HG02642 (cell line): ENCODE measurements around the gene LAMB3.

ENCODE experiments used
- ATAC-seq: cut with Tn5 transposase; IDR thresholded peaks from one replicate; pipeline ENCODE4 v1.9.1; 2021; ENCODE audit warnings: mild to moderate bottlenecking; ENCODE audit not compliant: unreplicated experiment, poor library complexity

The LAMB3 gene

GRCh38 chr1:209667103-209667502, 14.9 kb upstream of the LAMB3 start:
- no peak for ATAC-seq

GRCh38 chr1:209662879-209663327, 10.7 kb upstream of the LAMB3 start:
- no peak for ATAC-seq

GRCh38 chr1:209661071-209661470, 8.8 kb upstream of the LAMB3 start:
- no peak for ATAC-seq

GRCh38 chr1:209659909-209660308, 7.7 kb upstream of the LAMB3 start:
- peak; percentile 80 for ATAC-seq

- no peak for ATAC-seq
These were observed 5.7 kb upstream of the LAMB3 start for GRCh38 chr1:209657918-209658317.

GRCh38 chr1:209657140-209657879, 5.1 kb upstream of the LAMB3 start:
- ATAC-seq: no peak

GRCh38 chr1:209655411-209656231, 3.4 kb upstream of the LAMB3 start:
- ATAC-seq: no peak

- ATAC-seq: peak; percentile 48
These were observed 1.7 kb upstream of the LAMB3 start for GRCh38 chr1:209653915-209654351.

- peak; percentile 42 for ATAC-seq
These were observed 712 bp upstream of the LAMB3 start for GRCh38 chr1:209652873-209653401.

- ATAC-seq: peak; percentile 64
These were observed 1.1 kb downstream of the LAMB3 start for GRCh38 chr1:209651138-209651587.

- ATAC-seq: no peak
These were observed 1.8 kb downstream of the LAMB3 start for GRCh38 chr1:209650454-209650853.

GRCh38 chr1:209648931-209649776, 3.1 kb downstream of the LAMB3 start:
- ATAC-seq: no peak

- no peak for ATAC-seq
These were observed 3.9 kb downstream of the LAMB3 start for GRCh38 chr1:209648346-209648745.

- ATAC-seq: no peak
These were observed 5.1 kb downstream of the LAMB3 start for GRCh38 chr1:209647156-209647555.

GRCh38 chr1:209646558-209646957, 5.7 kb downstream of the LAMB3 start:
- ATAC-seq: no peak

- no peak for ATAC-seq
These were observed 6.4 kb downstream of the LAMB3 start for GRCh38 chr1:209645574-209646452.

GRCh38 chr1:209643285-209644020, 8.8 kb downstream of the LAMB3 start:
- no peak for ATAC-seq

- ATAC-seq: no peak
These were observed 9.4 kb downstream of the LAMB3 start for GRCh38 chr1:209642816-209643215.

- ATAC-seq: no peak
These were observed 10.4 kb downstream of the LAMB3 start for GRCh38 chr1:209641832-209642172.
